Measurements from ENCODE around the gene CCDC57. TPM values are rescaled to one million over a fixed set of nuclear protein-coding genes. Genes with fewer than 3 reads are reported as not detected.

The CCDC57 gene
- total and polyA plus RNA-seq, 12 donors: 7.0 to 34.5 (median 10.7) TPM

DNA sequence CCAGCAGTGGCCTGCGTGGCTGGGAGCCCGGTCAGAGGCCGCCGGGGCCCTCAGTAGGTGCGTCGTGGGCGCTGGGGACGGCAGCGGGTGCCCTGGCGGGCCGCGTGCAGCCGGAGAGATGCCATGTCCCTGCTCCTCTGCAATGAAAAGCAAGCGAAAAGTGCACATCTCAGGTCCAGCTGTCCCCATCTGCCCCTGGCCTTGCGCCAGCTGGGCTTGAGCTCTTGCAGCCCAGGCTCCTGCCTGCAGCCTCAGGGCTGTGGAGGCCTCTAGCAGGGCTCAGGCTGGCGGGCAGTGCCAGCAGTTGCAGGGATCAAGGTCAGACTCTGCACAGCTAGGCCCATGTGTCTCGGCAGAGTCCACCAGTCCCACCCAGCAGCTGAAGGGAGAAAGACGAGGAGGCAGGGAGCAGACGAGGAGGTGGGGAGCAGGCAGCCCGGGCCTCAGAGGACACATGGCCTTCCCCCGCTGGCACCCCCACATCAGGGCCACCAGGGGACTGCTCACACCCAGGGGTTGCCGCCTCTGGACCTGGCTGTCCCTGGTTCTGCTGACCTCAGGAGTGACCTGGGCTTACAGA, 27.4 kb upstream of the CCDC57 start:
- ATAC-seq (no peak), DNase-seq (no peak)
- intact Hi-C loops (cut with DNase I): loop anchor here in 8 of 10 donors (5.0 to 10.0 kb wide), 4 partner anchors 32 to 85 kb away; partner anchors contain the start of gene CSNK1D (in 2 of the 8)
- Histone ChIP-seq H3K9me3 (no peaks in the 10 kb centered on the region), H3K4me1 (peaks cover 56 to 94% (median 76%) of the 10 kb centered on the region in 9 donors), H3K27me3 (no peaks in the 10 kb centered on the region), H3K36me3 (peaks cover 0 to 80% (median 15%) of the 10 kb centered on the region in 9 donors), H3K27ac (peak overlapping the region in 8 of 10 donors; percentile 33 to 84 (median 76)), H3K4me3 (no peak overlapping the region)
- WGBS, 2 donors: 75 to 76% methylated on average over 22 of the region's 22 CpGs
- TF ChIP-seq CTCF (IDR thresholded peaks at IDR 0.05): no peak

DNA sequence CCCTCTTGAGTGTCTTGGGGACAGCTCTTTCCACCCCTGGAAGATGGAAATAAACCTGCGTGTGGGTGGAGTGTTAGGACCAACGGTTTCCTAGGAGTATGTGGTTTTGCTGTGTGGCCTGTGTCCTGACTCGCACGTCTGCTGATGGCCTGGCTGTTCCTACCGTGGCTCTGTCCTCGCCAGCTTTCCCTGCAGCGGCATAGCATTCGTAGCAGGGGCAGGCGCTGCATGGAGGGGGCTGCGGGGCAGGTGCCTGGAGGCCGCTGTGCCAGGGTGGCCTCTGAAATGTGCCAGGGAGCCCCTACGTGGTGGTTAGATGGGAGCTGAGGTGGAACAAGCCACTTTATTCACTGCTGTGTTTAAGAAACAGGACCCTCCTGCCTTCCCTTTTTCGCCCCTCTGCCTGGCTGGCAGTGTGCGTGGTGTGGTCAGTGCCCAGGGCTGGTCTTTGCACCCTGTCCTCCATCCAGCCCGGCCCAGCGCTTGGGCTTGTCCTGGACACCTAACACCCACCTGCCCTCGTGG, 26.8 kb upstream of the CCDC57 start:
- peaks cover 56 to 97% (median 76%) of the 10 kb centered on the region in 9 donors for H3K4me1 ChIP-seq
- no peaks in the 10 kb centered on the region for H3K27me3 ChIP-seq
- intact Hi-C loops (cut with DNase I): loop anchor here in 6 of 10 donors (5.0 to 10.0 kb wide), 3 partner anchors 33 to 85 kb away; partner anchors contain the start of gene CSNK1D (in 2 of the 6)
- peaks cover 0 to 76% (median 9%) of the 10 kb centered on the region in 9 donors for H3K36me3 ChIP-seq
- H3K4me3 ChIP-seq: peak overlapping the region in 3 of 10 donors; percentile 10 to 37 (median 19)
- no peak for ATAC-seq
- 82% methylated on average over 17 of the region's 17 CpGs for WGBS, 2 donors
- no peak for DNase-seq
- TF ChIP-seq CTCF (IDR thresholded peaks at IDR 0.05): no peak
- peak overlapping the region in 9 of 10 donors; percentile 33 to 84 (median 61) for H3K27ac ChIP-seq
- H3K9me3 ChIP-seq: no peaks in the 10 kb centered on the region

DNA sequence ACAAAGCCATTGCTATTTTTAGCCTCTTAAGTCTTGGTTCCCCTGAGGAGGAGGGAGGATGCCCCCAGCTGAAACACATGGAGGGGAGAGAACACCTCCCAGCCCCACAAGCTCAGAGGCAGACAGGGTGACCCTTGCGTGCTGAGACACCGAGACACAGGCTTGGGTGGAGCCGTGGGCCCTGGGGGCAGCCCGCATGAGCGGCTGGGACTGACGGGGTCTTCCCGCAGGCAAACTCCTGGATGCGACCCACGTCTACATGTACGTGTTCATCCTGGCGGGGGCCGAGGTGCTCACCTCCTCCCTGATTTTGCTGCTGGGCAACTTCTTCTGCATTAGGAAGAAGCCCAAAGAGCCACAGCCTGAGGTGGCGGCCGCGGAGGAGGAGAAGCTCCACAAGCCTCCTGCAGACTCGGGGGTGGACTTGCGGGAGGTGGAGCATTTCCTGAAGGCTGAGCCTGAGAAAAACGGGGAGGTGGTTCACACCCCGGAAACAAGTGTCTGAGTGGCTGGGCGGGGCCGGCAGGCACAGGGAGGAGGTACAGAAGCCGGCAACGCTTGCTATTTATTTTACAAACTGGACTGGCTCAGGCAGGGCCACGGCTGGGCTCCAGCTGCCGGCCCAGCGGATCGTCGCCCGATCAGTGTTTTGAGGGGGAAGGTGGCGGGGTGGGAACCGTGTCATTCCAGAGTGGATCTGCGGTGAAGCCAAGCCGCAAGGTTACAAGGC, 26.0 kb upstream of the CCDC57 start:
- TF ChIP-seq CTCF (IDR thresholded peaks at IDR 0.05): no peak
- Histone ChIP-seq H3K4me3 (peak overlapping the region in 6 of 10 donors; percentile 10 to 37 (median 14)), H3K27ac (peak overlapping the region in 9 of 10 donors; percentile 33 to 84 (median 62)), H3K27me3 (no peaks in the 10 kb centered on the region), H3K36me3 (peaks cover 0 to 73% (median 3%) of the 10 kb centered on the region in 9 donors), H3K4me1 (peaks cover 55 to 96% (median 73%) of the 10 kb centered on the region in 9 donors), H3K9me3 (no peaks in the 10 kb centered on the region)
- DNase-seq: peak; percentile 74 to 82
- WGBS, 2 donors: 30 to 45% methylated on average over 32 to 33 of the region's 33 CpGs
- peak in 7 of 8 donors; percentile 13 to 40 (median 30) for ATAC-seq
- intact Hi-C loops (cut with DNase I): loop anchor here in 6 of 10 donors (5.0 to 10.0 kb wide), 3 partner anchors 34 to 86 kb away; partner anchors contain the start of gene CSNK1D (in 2 of the 6)

All from heart right ventricle (tissue), 16 donors.